Activated CD4-positive, CD25-positive, alpha-beta regulatory T cell treated with anti-CD3 and anti-CD28 coated beads, Interleukin-2, amount 50 U/mL, for 24 hours (primary cell): Measurements from ENCODE around the gene EIF1AY.
A peak's percentile ranks its signal among the peaks of the same experiment; 100 is the strongest.
"Not testable (repeated sequence)": the region's sequence is repeated elsewhere in the genome, so short reads cannot be mapped to it uniquely, and the experiment has no call there.

Experiments
- ATAC-seq, 2 donors: fragments of 150-1000 bp; cut with Tn5 transposase; one replicate each; pipeline ENCODE4 v1.10.0; 2021; ENCODE audit warnings: mild to moderate bottlenecking in 1 of 2, moderate library complexity in 1 of 2

Gene EIF1AY, protein sequence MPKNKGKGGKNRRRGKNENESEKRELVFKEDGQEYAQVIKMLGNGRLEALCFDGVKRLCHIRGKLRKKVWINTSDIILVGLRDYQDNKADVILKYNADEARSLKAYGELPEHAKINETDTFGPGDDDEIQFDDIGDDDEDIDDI

DNA sequence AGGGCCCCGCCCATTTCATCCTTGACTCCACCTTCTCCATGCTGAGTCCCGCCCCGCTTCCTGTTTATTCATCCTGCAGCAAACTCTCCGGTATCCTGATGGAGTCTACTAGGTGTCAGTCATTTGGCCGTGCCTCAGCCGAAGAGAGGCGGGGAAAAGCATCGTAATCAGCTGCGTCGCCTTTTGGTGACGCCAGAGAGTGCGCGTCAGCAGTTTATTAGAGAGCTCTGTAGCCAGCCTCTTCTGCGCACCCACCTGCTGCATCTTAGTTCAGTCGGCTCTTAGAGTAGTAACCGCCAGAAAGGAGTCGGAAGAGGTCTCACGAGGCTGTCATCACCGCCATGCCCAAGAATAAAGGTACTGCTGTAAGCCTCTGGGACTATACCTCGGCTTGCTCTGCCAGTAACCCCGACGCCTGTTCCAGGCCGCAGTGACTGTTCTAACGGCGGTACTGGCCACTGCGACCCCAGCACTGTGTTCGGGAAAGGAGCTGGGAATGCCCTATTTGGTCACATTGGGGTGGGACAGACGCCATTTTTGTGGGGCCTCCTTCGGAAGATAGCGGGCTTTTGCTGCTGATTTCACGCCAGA, at the start of gene EIF1AY:
Gene EIF1AY (plus strand): TSS at position 246 of the 591 bp plus-strand sequence. CDS start 96 bp downstream, at position 342.
- peak; percentile 90 to 96 for ATAC-seq

DNA sequence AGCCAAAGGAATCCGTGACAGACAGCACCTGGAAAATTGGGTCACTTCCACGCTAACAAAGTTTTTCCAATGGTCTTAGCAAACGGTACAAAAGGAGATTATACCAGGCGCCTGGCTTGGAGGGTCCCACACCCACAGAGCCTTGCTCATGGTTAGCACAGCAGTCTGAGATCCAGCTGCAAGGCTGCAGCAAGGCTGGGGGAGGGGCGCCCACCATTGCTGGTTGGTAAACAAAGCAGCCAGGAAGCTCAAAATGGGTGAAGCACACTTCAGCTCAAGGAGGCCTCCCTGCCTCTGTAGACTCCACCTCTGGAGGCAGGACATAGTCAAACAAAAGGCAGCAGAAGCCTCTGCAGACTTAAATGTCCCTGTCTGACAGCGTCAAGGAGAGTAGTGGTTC, 47.1 kb upstream of the EIF1AY start:
- ATAC-seq, result no peak

DNA sequence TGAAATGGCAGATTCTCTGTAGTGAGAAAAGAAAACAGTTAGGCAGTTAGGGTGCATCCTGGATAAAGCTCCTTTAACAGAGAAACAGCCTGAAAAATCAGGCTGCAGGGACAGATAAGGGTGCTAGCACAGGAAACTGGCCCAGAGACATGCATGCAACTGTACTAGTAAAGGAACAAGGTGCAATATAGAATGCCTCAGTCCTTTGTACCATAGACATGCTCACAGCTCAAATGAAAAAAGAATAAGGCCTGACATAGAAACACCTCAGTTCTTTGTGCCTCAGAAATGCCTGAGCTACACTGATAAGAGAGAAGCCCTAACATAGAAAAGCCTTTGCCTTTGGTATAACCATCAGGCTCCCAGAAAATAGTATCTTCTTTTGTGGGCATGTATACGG, 37.4 kb upstream of the EIF1AY start:
- no peak for ATAC-seq

DNA sequence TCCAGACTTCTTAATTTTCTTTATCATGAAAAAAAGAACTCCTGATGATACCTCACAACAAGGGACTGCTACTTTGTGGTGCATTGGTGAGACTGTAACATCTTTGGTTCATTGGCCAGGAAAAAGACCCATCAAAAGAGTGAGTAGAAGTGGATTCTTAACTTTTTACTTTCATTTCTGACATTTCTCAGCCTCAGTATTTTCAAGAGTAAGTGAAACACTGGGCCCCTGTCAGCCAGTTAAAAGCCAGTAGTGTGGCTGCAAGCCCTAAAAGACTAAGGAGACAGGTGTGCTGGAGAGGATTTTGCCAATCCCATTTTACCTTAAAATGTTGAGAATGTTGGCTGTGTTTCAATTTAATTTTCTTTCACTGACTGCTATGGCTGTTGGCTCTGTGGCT, 36.6 kb upstream of the EIF1AY start:
- no peak for ATAC-seq

DNA sequence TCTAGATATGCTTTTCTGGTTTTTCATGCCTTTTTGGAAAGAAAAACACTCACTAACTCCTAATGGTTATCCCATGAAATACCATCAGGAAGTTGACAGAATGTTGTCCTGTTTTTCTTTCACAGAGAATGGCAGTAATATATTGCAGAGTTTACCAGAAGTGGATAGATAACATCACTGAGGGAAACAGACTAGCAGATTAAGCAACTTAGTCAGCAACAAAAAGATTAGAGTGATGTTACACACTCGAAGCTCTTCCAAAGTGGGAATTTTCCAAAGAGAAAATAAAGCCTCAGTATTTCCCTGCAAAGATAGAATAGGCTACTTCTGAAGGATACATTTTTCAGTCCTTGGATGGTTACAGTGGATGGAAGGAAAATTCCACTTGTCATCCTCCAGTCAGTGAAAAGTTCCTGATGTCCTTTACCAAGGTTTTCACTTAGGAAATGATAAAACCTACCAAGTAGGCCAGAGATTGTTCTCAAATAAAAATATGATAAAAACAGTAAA, 31.1 kb upstream of the EIF1AY start:
- no peak for ATAC-seq

DNA sequence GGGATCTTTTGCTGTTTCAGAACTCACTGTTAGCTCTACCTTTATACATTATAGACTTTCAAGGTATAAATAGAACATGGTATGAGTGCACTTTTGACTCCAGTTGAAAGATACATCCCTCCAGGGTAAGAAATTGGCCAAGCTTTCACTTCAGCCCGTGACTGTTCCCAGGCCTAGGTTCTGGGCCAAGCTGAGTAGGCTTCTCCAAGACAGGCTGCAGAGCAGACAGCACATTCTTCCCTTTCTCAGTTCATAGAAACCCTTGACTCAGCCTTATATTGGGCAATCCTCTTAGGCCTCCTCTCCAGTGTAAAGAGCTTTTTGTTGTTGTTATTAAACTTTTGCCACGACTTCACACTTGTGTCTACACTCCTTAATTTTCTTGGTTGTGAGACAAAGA, 29.5 kb upstream of the EIF1AY start:
- ATAC-seq, result no peak

DNA sequence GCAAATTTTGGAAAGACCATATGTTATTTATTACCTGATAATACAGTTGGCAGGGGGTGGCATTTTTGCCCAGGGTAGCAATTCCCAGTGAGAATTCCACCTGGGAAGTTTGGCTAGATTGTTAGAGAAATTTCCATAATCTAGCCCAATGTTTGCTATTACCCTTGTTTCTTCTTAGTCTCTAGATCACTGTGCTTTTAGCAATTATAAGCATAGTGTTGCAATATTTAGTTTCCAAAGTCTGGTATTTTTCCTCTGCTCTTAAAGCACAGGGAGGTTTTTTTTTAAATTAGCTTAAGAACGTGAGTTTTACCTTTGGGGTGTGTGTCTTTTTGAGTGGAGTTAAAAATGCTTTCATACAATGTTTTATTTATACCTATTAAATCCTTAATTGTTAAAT, 26.3 kb upstream of the EIF1AY start:
- no peak for ATAC-seq

DNA sequence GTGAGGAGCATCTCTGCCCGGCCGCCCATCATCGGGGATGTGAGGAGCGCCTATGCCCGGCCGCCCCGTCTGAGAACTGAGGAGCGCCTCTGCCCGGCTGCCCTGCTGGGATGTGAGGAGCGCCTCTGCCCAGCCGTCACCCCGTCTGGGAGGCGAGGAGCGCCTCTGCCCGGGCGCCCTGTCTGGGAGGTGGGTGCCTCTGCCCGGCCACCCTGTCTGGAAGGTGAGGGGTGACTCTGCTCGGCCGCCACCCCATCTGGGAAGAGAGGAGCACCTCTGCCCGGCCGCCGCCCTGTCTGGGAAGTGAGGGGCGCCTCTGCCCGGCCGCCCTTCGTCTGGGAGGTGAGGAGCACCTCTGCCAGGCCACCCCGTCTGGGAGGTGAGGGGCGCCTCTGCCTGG, 23.7 kb upstream of the EIF1AY start:
- ATAC-seq, result no peak

DNA sequence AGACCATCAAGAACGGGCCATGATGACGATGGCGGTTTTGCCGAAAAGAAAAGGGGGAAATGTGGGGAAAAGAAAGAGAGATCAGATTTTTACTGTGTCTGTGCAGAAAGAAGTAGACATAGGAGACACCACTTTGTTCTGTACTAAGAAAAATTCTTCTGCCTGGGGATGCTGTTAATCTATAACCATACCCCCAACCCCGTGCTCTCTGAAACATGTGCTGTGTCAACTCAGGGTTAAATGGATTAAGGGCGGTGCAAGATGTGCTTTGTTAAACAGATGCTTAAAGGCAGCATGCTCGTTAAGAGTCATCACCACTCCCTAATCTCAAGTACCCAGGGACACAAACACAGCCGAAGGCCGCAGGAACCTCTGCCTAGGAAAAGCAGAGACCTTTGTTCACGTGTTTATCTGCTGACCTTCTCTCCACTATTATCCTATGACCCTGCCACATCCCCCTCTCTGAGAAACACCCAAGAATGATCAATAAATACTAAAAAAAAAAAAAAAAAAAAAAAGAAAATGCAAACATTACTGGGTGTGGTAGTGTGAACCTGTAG, 22.7 kb upstream of the EIF1AY start:
- not testable (repeated sequence) for ATAC-seq

DNA sequence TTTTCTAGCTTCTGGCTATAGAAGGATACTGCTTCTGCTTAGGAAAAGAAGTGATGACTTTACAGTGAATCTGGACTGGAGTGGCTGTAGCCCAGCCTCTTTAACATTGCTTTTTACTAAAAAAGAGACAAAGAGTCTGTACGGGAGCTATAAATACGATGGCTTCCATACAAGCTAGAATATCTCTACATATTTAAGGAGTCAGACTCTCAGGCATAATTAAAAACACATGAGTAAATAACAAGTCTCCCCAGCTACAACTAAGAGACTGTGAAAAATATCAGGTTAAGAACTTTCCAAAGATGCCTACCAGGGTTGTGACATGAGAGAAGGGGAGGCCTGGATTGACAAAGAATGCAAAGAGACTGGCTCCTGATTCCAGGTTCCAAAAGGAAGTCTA, 19.8 kb upstream of the EIF1AY start:
- ATAC-seq, result no peak

DNA sequence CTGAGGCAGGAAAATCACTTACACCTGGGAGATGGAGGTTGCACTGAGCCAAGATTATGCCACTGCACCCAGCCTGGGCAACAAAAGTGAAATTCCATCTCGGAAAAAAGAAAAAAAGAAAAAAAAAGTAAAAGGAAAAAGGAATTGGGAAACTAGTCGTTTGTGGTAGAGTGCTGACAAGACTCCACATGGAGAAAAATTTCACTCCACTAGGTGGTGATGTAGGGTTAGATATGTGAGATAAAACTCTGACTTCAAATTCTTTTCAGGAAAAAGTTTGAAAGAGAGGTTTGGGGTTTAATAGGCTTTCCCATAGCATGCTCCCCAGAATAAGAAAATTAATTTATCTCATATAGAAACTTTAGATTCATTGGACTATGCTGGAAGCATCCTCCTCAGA, 16.9 kb upstream of the EIF1AY start:
- ATAC-seq, result no peak

DNA sequence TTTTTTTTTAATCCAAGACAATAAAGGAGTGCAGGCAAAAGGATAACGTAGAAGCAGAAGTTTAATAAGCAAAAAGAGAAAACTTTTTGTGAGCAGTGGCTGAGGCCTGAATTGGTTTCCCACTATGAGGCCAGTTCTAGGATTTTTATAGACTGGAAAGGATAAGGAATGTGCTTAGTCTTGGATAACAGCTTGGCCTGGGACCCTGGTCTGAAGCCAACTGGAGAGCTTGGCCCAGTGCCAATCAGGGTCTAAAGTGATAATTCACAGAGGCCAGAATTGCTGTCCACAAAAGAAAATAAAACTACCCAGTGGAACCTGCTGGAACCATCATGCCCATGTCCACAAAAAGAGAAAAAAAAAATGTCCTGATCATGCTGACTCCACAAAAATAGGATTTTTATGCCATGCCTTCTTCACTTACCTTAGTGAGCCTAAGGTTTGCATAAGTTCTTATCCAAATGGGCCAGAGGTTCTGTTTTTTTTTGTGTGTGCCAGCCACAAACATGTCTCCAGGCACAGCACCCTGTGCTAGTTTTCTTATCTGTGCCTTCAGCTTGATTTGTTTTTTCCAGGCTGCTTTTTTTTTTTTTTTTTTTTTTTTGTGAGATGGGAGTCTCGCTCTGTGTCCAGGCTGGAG, 15.6 kb upstream of the EIF1AY start:
- no peak for ATAC-seq

DNA sequence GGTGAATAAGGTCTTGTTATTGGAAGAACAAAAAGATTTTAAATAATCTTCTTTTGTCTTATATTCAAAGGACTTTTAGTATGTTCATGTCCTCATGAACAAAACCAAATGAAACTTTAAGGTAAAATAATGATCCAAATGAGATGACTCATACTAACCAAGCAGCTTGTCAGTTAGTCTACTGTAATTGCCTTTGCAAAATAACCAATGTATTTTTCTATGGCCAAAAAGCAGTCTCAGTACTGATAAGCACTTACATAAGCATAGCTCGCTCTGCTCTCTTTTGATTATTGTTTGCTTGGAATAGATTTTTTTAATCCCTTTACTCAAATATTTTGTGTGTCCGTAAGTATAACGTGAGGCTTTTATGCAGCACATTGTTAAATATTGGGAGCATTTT, 4.3 kb upstream of the EIF1AY start:
- no peak for ATAC-seq

DNA sequence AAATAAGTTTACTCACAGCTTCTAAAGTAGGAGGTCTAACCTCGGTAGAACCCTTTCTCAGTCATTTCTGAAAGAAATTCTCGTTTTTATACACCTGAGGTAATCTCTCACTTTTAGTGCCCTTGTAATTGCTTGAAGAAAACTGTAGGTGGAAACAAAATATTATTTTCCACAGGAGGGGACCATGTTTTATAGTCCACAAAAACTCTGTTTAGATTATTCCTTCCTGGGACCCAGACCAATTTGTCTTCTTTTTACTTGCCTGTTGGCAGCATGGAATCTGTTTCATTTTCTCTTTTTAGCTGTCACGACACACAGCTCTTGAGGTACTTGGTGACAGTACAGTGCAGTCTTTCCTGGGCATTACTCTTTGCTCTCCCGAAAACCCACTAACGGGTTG, 930 bp downstream of the EIF1AY start:
- no peak for ATAC-seq

DNA sequence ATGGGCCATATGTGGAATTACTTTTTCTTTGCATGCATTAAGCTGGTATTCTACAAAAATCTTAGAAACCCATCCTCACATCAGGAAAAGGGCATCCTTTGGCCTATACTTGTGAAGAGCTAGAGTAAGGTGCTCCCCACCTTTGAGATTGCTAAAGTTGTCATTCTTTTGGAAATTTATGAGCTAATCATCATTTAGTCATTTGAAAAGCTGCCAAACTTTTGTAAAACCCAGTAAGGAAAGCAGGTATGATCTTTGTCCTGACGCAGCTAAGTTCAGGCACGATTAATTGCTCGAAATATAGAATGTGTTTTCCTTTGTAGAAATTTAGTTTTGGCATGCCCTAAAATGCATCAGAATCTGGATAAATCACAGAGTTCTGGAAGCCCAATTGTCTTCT, 2.6 kb downstream of the EIF1AY start:
- no peak for ATAC-seq

DNA sequence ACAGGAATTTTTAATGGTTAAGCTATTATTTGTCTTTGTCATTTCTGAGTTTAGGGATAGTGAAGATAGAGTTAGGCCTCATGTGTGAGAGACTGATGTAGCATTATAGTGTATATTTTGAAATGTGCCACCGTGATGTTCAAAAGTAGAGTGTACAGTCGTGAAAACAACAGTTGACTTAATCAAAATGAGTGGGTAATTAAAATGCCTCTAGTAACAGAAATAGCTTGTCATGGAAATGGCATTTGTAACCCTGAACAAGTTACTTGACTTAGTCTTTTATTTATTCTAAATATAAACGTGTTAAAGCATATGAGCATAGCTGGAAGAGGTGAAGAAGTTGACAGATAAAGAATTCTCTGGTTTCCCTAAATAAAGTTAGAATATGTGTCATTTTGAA, 6.1 kb downstream of the EIF1AY start:
- ATAC-seq, result no peak

DNA sequence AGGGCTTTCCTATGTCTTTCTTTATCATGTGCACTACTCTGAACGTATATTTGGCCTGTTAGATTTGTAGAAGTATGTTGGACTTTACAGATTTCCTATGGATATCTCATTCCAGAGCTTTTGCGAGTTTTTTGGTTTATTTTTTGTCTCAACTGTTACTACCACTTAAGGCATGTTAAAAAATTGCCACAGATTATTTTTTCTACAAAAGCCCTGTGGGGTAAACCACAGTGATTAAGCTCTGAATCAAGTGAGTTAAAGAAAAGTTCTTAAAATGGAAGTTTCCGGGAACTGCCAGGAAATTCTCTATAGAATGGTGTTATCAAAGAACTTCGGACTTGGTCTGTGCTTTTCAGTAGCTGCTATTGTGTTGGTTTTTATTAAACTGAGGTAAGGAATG, 10.6 kb downstream of the EIF1AY start:
- ATAC-seq, result no peak
